Psoas muscle (tissue), 8 donors: ENCODE results near the gene FBXO17. TPM values are rescaled to one million over a fixed set of nuclear protein-coding genes. Genes with fewer than 3 reads are reported as not detected.
"Not testable (repeated sequence)": the region's sequence is repeated elsewhere in the genome, so short reads cannot be mapped to it uniquely, and the experiment has no call there.

Experiments used
- ATAC-seq, 4 donors: fragments of 200-7000 bp; cut with Tn5 transposase; one replicate each; pipeline ENCODE4 v1.9.1; 2020; ENCODE audit warnings: moderate library complexity in 3 of 4, mild to moderate bottlenecking in 2 of 4
- DNase-seq, 2 donors: peaks; one replicate each; pipeline ENCODE4 v3.0.0-alpha.2; 2020
- H3K27ac ChIP-seq: fragments of 200-600 bp; one replicate; pipeline ENCODE4 v1.8.0; 2022
- H3K27me3 ChIP-seq, 3 donors: fragments of 200-600 bp in 1 of 3; one replicate each; pipeline versions ENCODE4 v1.6.1 to v1.8.0; 2013 to 2022; ENCODE audit warnings: low read length in 2 of 3, mild to moderate bottlenecking in 2 of 3, moderate library complexity in 1 of 3; ENCODE audit not compliant: insufficient read depth in 3 of 3
- H3K36me3 ChIP-seq, 2 donors: fragments of 200-600 bp in 1 of 2; one replicate each; pipeline versions ENCODE4 v1.6.1 to v1.8.0; 2013 to 2022; ENCODE audit warnings: low read depth in 1 of 2, mild to moderate bottlenecking in 1 of 2, moderate library complexity in 1 of 2; ENCODE audit not compliant: insufficient read depth in 1 of 2
- H3K4me1 ChIP-seq: fragments of 200-600 bp; one replicate; pipeline ENCODE4 v1.8.0; 2022
- H3K4me3 ChIP-seq: fragments of 200-600 bp; one replicate; pipeline ENCODE4 v1.8.0; 2022; ENCODE audit warnings: mild to moderate bottlenecking
- H3K9me3 ChIP-seq: fragments of 200-600 bp; one replicate; pipeline ENCODE4 v1.8.0; 2022
- WGBS, 3 donors: extraction: QIAGEN DNeasy Blood & Tissue Kit; methylation state at CpG; one replicate each; pipeline versions ENCODE4 v1.1.6 to v1.1.7; 2013; 5-methylcytosine and 5-hydroxymethylcytosine counted together
- intact Hi-C, 2 donors: fragments of 100-400 bp; cut with DNase I; formaldehyde crosslinking; loops; one replicate each; pipeline versions ENCODE4 v1.11.0 to v1.14.2; 2022
- polyA plus RNA-seq, 3 donors: library from polyadenylated mRNA; stranded (reverse); fragments of 200-250 nt; gene quantifications; one replicate each; pipeline ENCODE4 v1.2.3, GENCODE V29; 2013
- total RNA-seq, 4 donors: library from RNA; stranded (reverse); fragmentation: NEBNext Ultra II Directional in 2 of 4; extraction: Animal tissue kit (Norgen Biotek cat#: 25700) in 2 of 4; gene quantifications; one replicate each; pipeline versions ENCODE4 v1.2.1 to v1.2.4, GENCODE V29; 2021 to 2023
- TF ChIP-seq, protein P1 (sequence below): fragments of 200-600 bp; IDR thresholded peaks from one replicate; pipeline ENCODE4 v1.8.0; 2022; ENCODE audit warnings: antibody characterized with exemption
- donor health status: healthy with polysubstance abuse.
- donor health status: DM: no; HTN: no; CAD: no; lungs with moderate emphysema.
- donor health status: Bipolar disorder and iron deficiency.
- donor health status: healthy.
- donor health status: DM: yes; HTN: yes; CAD: no.
- donor health status: DM: no; HTN: no; CAD: no.
- donor health status: DM: no; HTN: no; CAD: no.
- donor health status: DM: yes; HTN: yes; CAD: no.

Gene FBXO17
- total and polyA plus RNA-seq, 7 donors: 1.6 to 4.3 (median 2.2) TPM

DNA sequence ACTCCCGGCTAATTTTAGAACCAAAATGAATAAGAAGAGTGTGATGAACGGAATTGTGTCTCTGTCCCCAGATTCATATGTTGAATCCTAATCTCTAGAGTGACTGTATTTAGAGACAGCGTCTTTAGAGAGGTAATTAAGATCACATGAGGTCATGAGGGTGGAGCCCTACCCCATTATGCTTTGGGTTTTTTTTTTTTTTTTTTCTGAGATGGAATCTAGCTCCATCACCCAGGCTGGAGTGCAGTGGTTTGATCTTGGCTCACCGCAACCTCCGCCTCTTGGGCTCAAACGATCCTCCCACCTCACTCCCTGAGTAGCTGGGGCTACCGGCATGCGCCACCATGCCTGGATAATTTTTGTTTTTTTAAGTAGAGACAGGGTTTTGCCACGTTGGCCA, 28.9 kb upstream of the FBXO17 start:
- ATAC-seq: no peak
- H3K4me1 ChIP-seq: no peaks in the 10 kb centered on the region
- TF ChIP-seq, protein P1, sequence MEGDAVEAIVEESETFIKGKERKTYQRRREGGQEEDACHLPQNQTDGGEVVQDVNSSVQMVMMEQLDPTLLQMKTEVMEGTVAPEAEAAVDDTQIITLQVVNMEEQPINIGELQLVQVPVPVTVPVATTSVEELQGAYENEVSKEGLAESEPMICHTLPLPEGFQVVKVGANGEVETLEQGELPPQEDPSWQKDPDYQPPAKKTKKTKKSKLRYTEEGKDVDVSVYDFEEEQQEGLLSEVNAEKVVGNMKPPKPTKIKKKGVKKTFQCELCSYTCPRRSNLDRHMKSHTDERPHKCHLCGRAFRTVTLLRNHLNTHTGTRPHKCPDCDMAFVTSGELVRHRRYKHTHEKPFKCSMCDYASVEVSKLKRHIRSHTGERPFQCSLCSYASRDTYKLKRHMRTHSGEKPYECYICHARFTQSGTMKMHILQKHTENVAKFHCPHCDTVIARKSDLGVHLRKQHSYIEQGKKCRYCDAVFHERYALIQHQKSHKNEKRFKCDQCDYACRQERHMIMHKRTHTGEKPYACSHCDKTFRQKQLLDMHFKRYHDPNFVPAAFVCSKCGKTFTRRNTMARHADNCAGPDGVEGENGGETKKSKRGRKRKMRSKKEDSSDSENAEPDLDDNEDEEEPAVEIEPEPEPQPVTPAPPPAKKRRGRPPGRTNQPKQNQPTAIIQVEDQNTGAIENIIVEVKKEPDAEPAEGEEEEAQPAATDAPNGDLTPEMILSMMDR: no peak

DNA sequence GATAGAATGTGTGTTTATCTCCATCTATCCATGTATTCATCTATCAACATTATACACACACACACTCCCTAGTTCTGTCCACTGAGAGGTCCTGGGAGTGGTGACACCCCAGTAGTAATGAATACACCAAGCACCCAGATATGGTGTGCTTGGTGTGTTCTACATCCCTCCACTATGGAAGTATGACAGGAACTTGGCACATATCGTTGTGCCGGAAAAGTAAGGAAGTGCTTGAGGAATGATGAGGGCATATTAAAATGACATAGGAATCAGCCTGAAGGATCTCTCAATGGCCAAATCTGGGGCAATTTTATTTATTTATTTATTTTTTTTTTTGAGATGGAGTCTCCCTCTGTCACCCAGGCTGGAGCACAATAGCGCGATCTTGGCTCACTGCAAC, 28.3 kb upstream of the FBXO17 start:
- DNase-seq: no peak
- 71 to 85% (median 84%) methylated on average over 4 of the region's 4 CpGs for WGBS, 3 donors
- no peak overlapping the region for H3K27ac ChIP-seq
- H3K27me3 ChIP-seq: no peaks in the 10 kb centered on the region
- H3K4me3 ChIP-seq: no peak overlapping the region
- TF ChIP-seq, protein P1: no peak
- no peaks in the 10 kb centered on the region for H3K4me1 ChIP-seq
- no peak for ATAC-seq
- H3K36me3 ChIP-seq: no peaks in the 10 kb centered on the region
- no peaks in the 10 kb centered on the region for H3K9me3 ChIP-seq
- intact Hi-C loops: no loop called here

More for the DNA sequence above, 28.9 kb upstream of the FBXO17 start:
- Histone ChIP-seq H3K27me3 (no peaks in the 10 kb centered on the region), H3K4me3 (no peak overlapping the region), H3K36me3 (no peaks in the 10 kb centered on the region), H3K9me3 (no peaks in the 10 kb centered on the region), H3K27ac (no peak overlapping the region)
- DNase-seq: no peak
- WGBS, 3 donors: 72 to 76% (median 73%) methylated on average over 9 of the region's 9 CpGs
- intact Hi-C loops: no loop called here

DNA sequence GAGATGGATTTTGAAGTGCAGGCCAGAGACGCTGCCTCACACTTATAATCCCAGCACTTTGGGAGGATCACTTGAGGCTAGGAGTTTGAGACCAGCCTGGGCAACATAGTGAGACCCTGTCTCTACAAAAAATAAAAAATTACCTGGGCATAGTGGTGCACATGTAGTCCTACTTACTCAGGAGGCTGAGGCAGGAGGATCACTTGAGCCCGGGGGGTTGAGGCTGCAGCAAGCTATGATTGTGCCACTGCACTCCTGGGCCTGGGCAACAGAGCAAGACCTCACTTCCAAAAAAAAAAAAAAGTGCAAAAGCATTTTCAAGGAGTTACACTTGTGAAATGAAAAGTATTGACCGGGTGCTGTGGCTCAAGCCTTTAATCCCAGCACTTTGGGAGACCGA, 27.6 kb upstream of the FBXO17 start:
- no peak overlapping the region for H3K4me3 ChIP-seq
- DNase-seq (no peak), ATAC-seq (no peak)
- no peaks in the 10 kb centered on the region for H3K9me3 ChIP-seq
- intact Hi-C loops: no loop called here
- H3K36me3 ChIP-seq: no peaks in the 10 kb centered on the region
- no peaks in the 10 kb centered on the region for H3K27me3 ChIP-seq
- no peak overlapping the region for H3K27ac ChIP-seq
- TF ChIP-seq, protein P1: no peak
- WGBS, 3 donors: 74 to 77% (median 75%) methylated on average over 4 of the region's 4 CpGs
- no peaks in the 10 kb centered on the region for H3K4me1 ChIP-seq

DNA sequence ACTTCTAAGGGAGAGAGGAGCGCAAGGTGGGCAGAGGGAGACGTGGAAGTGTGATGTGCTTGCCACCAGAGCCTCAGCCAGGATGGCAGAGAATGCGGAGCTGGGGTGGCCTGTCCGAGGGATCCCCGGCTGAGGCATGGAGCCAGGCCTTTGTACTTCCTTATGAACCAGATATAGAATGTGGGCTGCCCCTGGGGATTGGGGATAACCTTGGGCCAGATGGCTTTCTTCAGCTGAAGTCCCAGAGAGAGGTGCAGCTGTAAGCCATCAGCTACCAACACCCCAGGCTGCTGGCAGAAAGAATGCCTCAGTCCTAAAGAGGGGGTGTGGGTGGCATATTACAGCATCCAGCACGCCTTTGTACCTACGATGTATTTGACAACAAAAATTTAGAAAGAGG, 25.5 kb upstream of the FBXO17 start:
- TF ChIP-seq, protein P1: no peak
- DNase-seq: no peak
- H3K4me3 ChIP-seq: no peak overlapping the region
- no peak for ATAC-seq
- H3K27ac ChIP-seq: no peak overlapping the region
- intact Hi-C loops: no loop called here
- no peaks in the 10 kb centered on the region for H3K9me3 ChIP-seq
- no peaks in the 10 kb centered on the region for H3K36me3 ChIP-seq
- H3K4me1 ChIP-seq: no peaks in the 10 kb centered on the region
- WGBS, 3 donors: 27 to 39% (median 29%) methylated on average over 7 of the region's 7 CpGs
- no peaks in the 10 kb centered on the region for H3K27me3 ChIP-seq

DNA sequence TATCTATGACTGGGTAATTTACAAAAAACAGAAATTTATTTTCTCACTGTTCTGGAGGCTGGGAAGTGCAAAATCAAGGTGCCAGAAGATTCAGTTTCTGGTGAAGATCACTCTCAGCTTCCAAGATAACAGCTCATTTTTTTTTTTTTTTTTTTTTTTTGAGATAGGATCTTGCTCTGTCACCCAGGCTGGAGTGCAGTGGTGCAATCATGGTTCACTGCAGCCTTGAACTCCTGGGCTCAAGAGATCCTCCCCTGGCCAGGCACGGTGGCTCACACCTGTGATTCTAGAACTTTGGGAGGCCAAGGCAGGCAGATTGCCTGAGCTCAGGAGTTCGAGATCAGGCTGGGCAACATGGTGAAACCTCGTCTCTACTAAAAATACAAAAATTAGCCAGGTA, 22.0 kb upstream of the FBXO17 start:
- H3K27me3 ChIP-seq, H3K4me1 ChIP-seq, H3K36me3 ChIP-seq, H3K4me3 ChIP-seq, intact Hi-C loops, H3K9me3 ChIP-seq, DNase-seq, ATAC-seq, H3K27ac ChIP-seq: not testable (repeated sequence)
- 80 to 94% (median 86%) methylated on average over 3 of the region's 3 CpGs for WGBS, 3 donors
